ENCODE results near the gene MMP17.

The MMP17 gene

DNA sequence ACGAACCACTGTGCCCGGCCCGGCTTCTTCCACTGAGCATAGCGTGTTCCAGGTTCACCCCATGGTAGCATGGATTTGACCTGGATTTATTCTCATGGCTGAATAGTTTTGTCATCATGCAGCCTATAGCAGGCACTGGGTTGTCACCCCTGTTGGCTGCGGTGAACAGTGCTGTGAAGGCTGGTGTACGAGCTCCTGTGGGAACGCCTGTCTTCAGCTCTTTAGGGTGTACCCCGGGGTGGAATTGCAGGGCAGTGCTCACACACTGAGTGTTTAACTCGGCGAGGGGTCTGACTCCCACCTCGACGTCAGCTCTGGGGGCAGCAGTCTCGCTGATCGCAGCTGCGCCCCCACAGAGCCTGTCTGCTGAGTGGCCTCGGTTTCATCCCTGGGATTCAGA is 15.3 kb downstream of the MMP17 start (continued):
- TF ChIP-seq, protein P1, sequence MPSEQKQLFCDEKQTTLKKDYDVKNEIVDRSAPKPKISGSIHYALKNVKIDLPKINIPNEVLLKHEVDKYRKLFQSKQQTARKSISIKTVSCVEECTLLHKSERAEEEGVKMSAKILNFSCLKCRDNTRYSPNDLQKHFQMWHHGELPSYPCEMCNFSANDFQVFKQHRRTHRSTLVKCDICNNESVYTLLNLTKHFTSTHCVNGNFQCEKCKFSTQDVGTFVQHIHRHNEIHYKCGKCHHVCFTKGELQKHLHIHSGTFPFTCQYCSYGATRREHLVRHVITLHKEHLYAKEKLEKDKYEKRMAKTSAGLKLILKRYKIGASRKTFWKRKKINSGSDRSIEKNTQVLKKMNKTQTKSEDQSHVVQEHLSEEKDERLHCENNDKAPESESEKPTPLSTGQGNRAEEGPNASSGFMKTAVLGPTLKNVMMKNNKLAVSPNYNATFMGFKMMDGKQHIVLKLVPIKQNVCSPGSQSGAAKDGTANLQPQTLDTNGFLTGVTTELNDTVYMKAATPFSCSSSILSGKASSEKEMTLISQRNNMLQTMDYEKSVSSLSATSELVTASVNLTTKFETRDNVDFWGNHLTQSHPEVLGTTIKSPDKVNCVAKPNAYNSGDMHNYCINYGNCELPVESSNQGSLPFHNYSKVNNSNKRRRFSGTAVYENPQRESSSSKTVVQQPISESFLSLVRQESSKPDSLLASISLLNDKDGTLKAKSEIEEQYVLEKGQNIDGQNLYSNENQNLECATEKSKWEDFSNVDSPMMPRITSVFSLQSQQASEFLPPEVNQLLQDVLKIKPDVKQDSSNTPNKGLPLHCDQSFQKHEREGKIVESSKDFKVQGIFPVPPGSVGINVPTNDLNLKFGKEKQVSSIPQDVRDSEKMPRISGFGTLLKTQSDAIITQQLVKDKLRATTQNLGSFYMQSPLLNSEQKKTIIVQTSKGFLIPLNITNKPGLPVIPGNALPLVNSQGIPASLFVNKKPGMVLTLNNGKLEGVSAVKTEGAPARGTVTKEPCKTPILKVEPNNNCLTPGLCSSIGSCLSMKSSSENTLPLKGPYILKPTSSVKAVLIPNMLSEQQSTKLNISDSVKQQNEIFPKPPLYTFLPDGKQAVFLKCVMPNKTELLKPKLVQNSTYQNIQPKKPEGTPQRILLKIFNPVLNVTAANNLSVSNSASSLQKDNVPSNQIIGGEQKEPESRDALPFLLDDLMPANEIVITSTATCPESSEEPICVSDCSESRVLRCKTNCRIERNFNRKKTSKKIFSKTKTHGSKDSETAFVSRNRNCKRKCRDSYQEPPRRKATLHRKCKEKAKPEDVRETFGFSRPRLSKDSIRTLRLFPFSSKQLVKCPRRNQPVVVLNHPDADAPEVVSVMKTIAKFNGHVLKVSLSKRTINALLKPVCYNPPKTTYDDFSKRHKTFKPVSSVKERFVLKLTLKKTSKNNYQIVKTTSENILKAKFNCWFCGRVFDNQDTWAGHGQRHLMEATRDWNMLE (tag by site-specific recombination; conservative IDR thresholded peaks at IDR 0.05; ENCODE audit: low read depth), result no peak
- TF ChIP-seq ZNF112 (tag by site-specific recombination; IDR thresholded peaks at IDR 0.05) (no peak), ZNF777 (tag by site-specific recombination; IDR thresholded peaks at IDR 0.05; ENCODE audit: borderline replicate concordance) (no peak), ZNF211 (tag by site-specific recombination; IDR thresholded peaks at IDR 0.05; ENCODE audit: low read depth) (no peak), ZNF707 (tag by site-specific recombination; IDR thresholded peaks at IDR 0.05) (no peak)

DNA sequence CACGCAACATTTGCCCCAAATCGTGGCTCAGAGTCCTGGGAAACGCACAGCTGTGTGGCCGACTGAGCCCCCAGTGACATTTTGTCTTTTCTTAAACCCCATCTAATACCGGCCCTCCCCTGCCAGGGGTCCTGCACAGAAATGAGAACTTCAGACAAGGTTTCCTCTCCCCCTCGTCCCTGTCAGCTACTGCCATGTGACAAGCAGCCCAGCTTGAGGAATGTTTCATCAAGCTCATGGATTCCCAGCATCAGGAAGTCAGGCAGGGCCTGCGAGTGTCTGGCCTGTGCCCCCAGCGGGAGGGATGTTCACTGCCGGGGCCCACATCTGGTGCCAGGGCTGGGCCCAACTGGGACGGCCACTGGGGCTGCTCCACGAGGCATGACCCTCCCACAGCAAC is 15.9 kb downstream of the MMP17 start:
- no peaks in the 10 kb centered on the region for H3K9me3 ChIP-seq (ENCODE audit: control insufficient read depth, insufficient read depth, low read depth, low read length)
- POLR2A ChIA-PET, result interaction anchor here (0.6 kb wide), 1 partner anchor 49 kb away, joined by 8 read pairs; no protein-coding TSS in a partner anchor
- no peak overlapping the region for H3K4me3 ChIP-seq (ENCODE audit: low read depth, low read length)
- TF ChIP-seq RBAK (tag by site-specific recombination; IDR thresholded peaks at IDR 0.05), result peak; percentile 78; the same call in 1 of the 2 replicates
- TF ChIP-seq GLIS1 (tag by site-specific recombination; IDR thresholded peaks at IDR 0.05), result no peak
- CTCF ChIA-PET, result interaction anchor here (1.2 to 1.4 kb wide), 2 partner anchors 10 to 72 kb away, joined by 4 read pairs; no protein-coding TSS in a partner anchor
- peaks cover 0 to 3% of the 10 kb centered on the region in 2 experiments; a peak in 1 of 3 replicates for H3K36me3 ChIP-seq (ENCODE audit: control insufficient read depth in 2 of 2, insufficient read depth in 1 of 2, low read length in 2 of 2)
- no peak overlapping the region for H3K27ac ChIP-seq (ENCODE audit: extremely low read depth, low read depth, low read length)
- H3K4me1 ChIP-seq (ENCODE audit: control insufficient read depth, insufficient read depth, low read length), result no peaks in the 10 kb centered on the region

DNA sequence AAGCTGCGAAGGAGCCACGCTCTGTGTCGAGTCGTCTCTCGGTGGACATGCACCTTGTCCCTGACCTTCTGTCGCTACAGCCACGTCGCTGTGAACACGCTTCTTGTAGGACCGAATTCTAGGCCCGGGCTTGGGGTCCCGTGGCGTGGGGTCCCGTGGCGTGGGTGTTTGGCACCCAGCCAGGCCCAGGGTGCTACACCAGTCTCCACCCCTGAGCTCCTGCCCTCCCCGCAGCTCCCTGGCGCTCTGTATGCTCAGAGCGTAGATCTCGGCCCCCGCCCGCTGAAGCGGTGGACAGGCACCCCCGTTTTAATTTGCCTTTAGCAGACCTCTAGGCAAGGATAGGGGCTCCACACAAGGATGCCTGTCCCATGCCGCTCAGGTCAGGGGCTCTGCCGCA is 16.5 kb downstream of the MMP17 start:
- Histone ChIP-seq H3K27ac (ENCODE audit: extremely low read depth, low read depth, low read length) (no peak overlapping the region), H3K9me3 (ENCODE audit: control insufficient read depth, insufficient read depth, low read depth, low read length) (no peaks in the 10 kb centered on the region), H3K4me3 (ENCODE audit: low read depth, low read length) (no peak overlapping the region), H3K4me1 (ENCODE audit: control insufficient read depth, insufficient read depth, low read length) (no peaks in the 10 kb centered on the region), H3K36me3 (ENCODE audit: control insufficient read depth in 2 of 2, insufficient read depth in 1 of 2, low read length in 2 of 2) (peaks cover 0 to 3% of the 10 kb centered on the region in 2 experiments; a peak in 1 of 3 replicates)
- CTCF ChIA-PET, result interaction anchor here (1.4 kb wide), 1 partner anchor 10 kb away, joined by 4 read pairs; no protein-coding TSS in a partner anchor
- POLR2A ChIA-PET, result no interaction called here
- TF ChIP-seq ZNF140 (tag by site-specific recombination; IDR thresholded peaks at IDR 0.05) (no peak), SETDB1 (IDR thresholded peaks at IDR 0.05; ENCODE audit: insufficient read length, low read length) (no peak), ZNF404 (tag by site-specific recombination; IDR thresholded peaks at IDR 0.05) (no peak), ZNF843 (tag by site-specific recombination; IDR thresholded peaks at IDR 0.05) (no peak), KLF7 (tag by site-specific recombination; IDR thresholded peaks at IDR 0.05; ENCODE audit: borderline replicate concordance) (no peak), ZNF585B (tag by site-specific recombination; IDR thresholded peaks at IDR 0.05) (no peak), ZNF354C (tag by site-specific recombination; IDR thresholded peaks at IDR 0.05; ENCODE audit: borderline replicate concordance, low read depth) (no peak), KLF10 (tag by site-specific recombination; IDR thresholded peaks at IDR 0.05) (no peak), ZNF202 (tag by site-specific recombination; IDR thresholded peaks at IDR 0.05; ENCODE audit: borderline replicate concordance) (no peak), ZNF366 (tag by site-specific recombination; conservative IDR thresholded peaks at IDR 0.05) (no peak), ZBTB8A (tag by site-specific recombination; IDR thresholded peaks at IDR 0.05) (no peak), YY2 (tag by site-specific recombination; IDR thresholded peaks at IDR 0.05) (no peak)
- TF ChIP-seq, protein P2, sequence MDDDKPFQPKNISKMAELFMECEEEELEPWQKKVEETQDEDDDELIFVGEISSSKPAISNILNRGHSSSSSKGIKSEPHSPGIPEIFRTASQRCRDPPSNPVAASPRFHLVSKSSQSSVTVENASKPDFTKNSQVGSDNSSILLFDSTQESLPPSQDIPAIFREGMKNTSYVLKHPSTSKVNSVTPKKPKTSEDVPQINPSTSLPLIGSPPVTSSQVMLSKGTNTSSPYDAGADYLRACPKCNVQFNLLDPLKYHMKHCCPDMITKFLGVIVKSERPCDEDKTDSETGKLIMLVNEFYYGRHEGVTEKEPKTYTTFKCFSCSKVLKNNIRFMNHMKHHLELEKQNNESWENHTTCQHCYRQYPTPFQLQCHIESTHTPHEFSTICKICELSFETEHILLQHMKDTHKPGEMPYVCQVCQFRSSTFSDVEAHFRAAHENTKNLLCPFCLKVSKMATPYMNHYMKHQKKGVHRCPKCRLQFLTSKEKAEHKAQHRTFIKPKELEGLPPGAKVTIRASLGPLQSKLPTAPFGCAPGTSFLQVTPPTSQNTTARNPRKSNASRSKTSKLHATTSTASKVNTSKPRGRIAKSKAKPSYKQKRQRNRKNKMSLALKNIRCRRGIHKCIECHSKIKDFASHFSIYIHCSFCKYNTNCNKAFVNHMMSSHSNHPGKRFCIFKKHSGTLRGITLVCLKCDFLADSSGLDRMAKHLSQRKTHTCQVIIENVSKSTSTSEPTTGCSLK (tag by site-specific recombination; IDR thresholded peaks at IDR 0.05), result no peak
- TF ChIP-seq, protein P3, sequence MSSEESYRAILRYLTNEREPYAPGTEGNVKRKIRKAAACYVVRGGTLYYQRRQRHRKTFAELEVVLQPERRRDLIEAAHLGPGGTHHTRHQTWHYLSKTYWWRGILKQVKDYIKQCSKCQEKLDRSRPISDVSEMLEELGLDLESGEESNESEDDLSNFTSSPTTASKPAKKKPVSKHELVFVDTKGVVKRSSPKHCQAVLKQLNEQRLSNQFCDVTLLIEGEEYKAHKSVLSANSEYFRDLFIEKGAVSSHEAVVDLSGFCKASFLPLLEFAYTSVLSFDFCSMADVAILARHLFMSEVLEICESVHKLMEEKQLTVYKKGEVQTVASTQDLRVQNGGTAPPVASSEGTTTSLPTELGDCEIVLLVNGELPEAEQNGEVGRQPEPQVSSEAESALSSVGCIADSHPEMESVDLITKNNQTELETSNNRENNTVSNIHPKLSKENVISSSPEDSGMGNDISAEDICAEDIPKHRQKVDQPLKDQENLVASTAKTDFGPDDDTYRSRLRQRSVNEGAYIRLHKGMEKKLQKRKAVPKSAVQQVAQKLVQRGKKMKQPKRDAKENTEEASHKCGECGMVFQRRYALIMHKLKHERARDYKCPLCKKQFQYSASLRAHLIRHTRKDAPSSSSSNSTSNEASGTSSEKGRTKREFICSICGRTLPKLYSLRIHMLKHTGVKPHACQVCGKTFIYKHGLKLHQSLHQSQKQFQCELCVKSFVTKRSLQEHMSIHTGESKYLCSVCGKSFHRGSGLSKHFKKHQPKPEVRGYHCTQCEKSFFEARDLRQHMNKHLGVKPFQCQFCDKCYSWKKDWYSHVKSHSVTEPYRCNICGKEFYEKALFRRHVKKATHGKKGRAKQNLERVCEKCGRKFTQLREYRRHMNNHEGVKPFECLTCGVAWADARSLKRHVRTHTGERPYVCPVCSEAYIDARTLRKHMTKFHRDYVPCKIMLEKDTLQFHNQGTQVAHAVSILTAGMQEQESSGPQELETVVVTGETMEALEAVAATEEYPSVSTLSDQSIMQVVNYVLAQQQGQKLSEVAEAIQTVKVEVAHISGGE (tag by site-specific recombination; conservative IDR thresholded peaks at IDR 0.05; ENCODE audit: low read depth), result no peak
